ENCODE data around the gene NET1.

NET1 gene

GRCh38 chr10:5497948-5498730 lies 85.8 kb downstream of the NET1 start:
- TF ChIP-seq ZNF274 (IDR thresholded peaks at IDR 0.05; ENCODE audit: low read depth, low read length), result no peak
- no peak overlapping the region for H3K4me3 ChIP-seq (ENCODE audit: low read length)

- no peak for TF ChIP-seq ZNF274 (IDR thresholded peaks at IDR 0.05; ENCODE audit: low read depth, low read length)
- H3K4me3 ChIP-seq (ENCODE audit: low read length), result no peak overlapping the region
Measured at GRCh38 chr10:5498791-5499492, 86.6 kb downstream of the NET1 start.

GRCh38 chr10:5499493-5500140 lies 87.3 kb downstream of the NET1 start, which contains the start of gene CALML5:
TSS of gene CALML5 (minus strand) at chr10:5499570. CDS start at chr10:5499438, 132 bp downstream.
- no peak for TF ChIP-seq ZNF274 (IDR thresholded peaks at IDR 0.05; ENCODE audit: low read depth, low read length)
- no peak within 1 kb of the TSS for H3K4me3 ChIP-seq (ENCODE audit: low read length)

- H3K4me3 ChIP-seq (ENCODE audit: low read length), result no peak overlapping the region
- TF ChIP-seq ZNF274 (IDR thresholded peaks at IDR 0.05; ENCODE audit: low read depth, low read length), result no peak
Measured at GRCh38 chr10:5500162-5500670, 87.9 kb downstream of the NET1 start.

GRCh38 chr10:5500910-5501309 lies 88.6 kb downstream of the NET1 start:
- no peak overlapping the region for H3K4me3 ChIP-seq (ENCODE audit: low read length)
- no peak for TF ChIP-seq ZNF274 (IDR thresholded peaks at IDR 0.05; ENCODE audit: low read depth, low read length)

GRCh38 chr10:5502061-5502521 lies 89.7 kb downstream of the NET1 start:
- H3K4me3 ChIP-seq (ENCODE audit: low read length), result no peak overlapping the region
- TF ChIP-seq ZNF274 (IDR thresholded peaks at IDR 0.05; ENCODE audit: low read depth, low read length), result no peak

- no peak overlapping the region for H3K4me3 ChIP-seq (ENCODE audit: low read length)
- TF ChIP-seq ZNF274 (IDR thresholded peaks at IDR 0.05; ENCODE audit: low read depth, low read length), result no peak
Measured at GRCh38 chr10:5502571-5503476, 90.5 kb downstream of the NET1 start.

- H3K4me3 ChIP-seq (ENCODE audit: low read length), result no peak overlapping the region
- no peak for TF ChIP-seq ZNF274 (IDR thresholded peaks at IDR 0.05; ENCODE audit: low read depth, low read length)
Measured at GRCh38 chr10:5503477-5503835, 91.1 kb downstream of the NET1 start.

- no peak for TF ChIP-seq ZNF274 (IDR thresholded peaks at IDR 0.05; ENCODE audit: low read depth, low read length)
- H3K4me3 ChIP-seq (ENCODE audit: low read length), result no peak overlapping the region
Measured at GRCh38 chr10:5504146-5505072, 92.1 kb downstream of the NET1 start.

- no peak overlapping the region for H3K4me3 ChIP-seq (ENCODE audit: low read length)
- no peak for TF ChIP-seq ZNF274 (IDR thresholded peaks at IDR 0.05; ENCODE audit: low read depth, low read length)
Measured at GRCh38 chr10:5506246-5506645, 93.9 kb downstream of the NET1 start.

- no peak for TF ChIP-seq ZNF274 (IDR thresholded peaks at IDR 0.05; ENCODE audit: low read depth, low read length)
Measured at GRCh38 chr10:5506751-5507648, 94.6 kb downstream of the NET1 start.

More at GRCh38 chr10:5506751-5507648, 94.6 kb downstream of the NET1 start:
- no peak overlapping the region for H3K4me3 ChIP-seq (ENCODE audit: low read length)

Data from GM08714 (cell line).